ENCODE data around the gene PDPK1.

The PDPK1 gene

DNA sequence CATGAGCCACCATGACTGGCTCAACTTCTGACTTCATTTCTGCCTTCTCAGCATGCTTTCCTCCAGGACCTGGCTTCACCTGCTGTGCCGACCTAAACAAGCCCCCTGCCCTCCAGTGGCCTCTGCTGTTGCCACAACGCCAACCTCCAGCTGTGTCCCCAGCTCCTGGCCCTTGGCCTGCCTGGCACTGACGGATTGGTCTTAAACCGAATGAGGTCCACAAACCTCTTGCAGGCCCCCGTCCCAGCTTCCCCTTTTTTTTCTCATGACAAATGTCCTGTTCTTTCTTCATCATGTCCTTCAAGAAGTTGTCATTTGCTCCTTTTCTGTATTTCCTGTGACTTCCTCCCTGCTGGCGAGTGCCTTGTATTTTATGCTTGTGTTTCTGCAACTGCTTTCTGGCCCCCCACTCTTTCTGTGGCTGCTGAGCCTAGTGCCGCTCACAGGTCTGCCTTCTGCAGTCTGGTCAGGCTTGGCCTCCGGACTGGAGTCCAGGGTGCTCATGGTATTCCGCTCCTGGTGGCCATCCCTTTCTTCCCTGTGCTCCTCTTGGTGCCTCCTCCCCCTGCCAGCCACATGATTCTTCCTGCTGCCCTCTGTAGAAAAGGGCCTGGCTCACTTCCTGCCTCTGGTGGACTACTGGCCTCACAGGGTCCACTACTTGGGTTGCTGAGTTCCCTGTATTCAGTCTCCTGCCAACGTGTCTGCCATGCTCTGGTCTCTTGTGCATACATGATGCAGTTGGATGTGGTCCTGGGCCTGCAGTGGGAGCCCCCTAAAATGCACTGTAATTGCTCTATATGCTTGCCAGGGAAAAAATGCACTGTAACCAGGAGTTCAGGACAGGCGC, 21.2 kb upstream of the PDPK1 start:
- TF ChIP-seq, protein P1, sequence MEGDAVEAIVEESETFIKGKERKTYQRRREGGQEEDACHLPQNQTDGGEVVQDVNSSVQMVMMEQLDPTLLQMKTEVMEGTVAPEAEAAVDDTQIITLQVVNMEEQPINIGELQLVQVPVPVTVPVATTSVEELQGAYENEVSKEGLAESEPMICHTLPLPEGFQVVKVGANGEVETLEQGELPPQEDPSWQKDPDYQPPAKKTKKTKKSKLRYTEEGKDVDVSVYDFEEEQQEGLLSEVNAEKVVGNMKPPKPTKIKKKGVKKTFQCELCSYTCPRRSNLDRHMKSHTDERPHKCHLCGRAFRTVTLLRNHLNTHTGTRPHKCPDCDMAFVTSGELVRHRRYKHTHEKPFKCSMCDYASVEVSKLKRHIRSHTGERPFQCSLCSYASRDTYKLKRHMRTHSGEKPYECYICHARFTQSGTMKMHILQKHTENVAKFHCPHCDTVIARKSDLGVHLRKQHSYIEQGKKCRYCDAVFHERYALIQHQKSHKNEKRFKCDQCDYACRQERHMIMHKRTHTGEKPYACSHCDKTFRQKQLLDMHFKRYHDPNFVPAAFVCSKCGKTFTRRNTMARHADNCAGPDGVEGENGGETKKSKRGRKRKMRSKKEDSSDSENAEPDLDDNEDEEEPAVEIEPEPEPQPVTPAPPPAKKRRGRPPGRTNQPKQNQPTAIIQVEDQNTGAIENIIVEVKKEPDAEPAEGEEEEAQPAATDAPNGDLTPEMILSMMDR (IDR thresholded peaks at IDR 0.05), result no peak

- TF ChIP-seq, protein P1 (IDR thresholded peaks at IDR 0.05), result no peak
Measured at GRCh38 chr16:2517954-2518605, 19.7 kb upstream of the PDPK1 start.

DNA sequence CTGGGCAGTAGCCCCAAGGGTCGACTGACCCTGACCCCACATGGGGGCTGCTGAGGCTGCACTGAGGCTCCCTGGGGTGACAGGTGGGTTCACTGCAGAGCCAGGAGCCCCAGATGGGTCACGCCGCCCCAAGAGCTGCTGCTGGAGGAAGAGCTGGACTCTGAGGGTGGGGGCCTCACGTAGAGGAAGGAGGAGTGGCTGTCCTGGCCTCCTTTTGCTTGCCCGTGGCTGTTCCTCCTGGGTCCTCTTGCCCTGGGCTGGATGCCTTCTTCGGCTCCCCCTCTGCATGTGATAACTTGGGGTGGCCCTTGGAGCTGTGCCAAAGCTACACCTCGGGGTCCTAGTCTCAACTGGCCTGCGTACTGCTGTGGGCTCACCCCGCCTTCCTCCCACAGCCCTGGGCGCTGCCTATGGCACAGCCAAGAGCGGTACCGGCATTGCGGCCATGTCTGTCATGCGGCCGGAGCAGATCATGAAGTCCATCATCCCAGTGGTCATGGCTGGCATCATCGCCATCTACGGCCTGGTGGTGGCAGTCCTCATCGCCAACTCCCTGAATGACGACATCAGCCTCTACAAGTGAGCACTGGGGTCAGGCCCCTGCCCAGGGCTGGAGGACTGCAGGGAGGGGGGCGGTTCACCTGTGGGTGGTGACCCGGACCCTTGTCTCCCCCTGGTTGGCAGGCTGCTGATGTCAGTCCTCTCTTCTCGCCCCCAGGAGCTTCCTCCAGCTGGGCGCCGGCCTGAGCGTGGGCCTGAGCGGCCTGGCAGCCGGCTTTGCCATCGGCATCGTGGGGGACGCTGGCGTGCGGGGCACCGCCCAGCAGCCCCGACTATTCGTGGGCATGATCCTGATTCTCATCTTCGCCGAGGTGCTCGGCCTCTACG, 18.8 kb upstream of the PDPK1 start:
- TF ChIP-seq, protein P1 (IDR thresholded peaks at IDR 0.05), result no peak

- TF ChIP-seq, protein P1 (IDR thresholded peaks at IDR 0.05), result no peak
Measured at GRCh38 chr16:2519711-2520080, 18.1 kb upstream of the PDPK1 start.

GRCh38 chr16:2520097-2520783, 17.6 kb upstream of the PDPK1 start, which contains the start of gene AMDHD2:
Gene AMDHD2 (plus strand): TSS chr16:2520371. CDS start chr16:2520459, 88 bp downstream.
- TF ChIP-seq, protein P1 (IDR thresholded peaks at IDR 0.05), result no peak

DNA sequence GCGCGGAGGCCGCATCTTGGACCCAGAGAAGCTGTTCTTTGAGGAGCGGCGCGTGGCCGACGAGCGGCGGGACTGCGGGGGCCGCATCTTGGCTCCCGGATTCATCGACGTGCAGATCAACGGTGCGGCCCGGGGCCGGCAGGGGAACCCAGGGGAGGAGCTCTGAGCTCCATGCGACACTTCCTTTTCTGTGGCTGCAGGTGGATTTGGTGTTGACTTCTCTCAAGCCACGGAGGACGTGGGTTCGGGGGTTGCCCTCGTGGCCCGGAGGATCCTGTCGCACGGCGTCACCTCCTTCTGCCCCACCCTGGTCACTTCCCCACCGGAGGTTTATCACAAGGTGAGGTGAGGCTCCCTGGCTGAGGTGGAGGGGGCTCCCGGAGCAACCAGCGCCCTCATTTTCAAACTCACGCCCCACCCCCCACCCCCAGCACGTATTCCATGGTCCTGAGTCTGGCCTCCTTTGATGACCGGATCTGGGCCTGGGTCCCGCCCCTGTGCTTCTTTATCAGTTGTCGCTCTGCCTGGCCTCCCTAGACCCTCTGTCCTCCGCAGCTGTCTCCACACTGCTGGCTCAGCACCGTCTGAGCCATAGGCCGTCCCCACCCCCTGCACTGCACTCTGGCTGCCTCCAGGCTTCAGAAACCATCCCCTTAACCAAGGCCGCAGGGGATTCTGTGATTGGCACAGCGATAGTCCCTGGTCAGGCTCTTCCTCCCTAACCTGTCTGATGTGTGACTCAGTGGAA, 16.9 kb upstream of the PDPK1 start:
- TF ChIP-seq, protein P1 (IDR thresholded peaks at IDR 0.05), result no peak

Measured in LNCAP (cell line).